Smooth muscle cell (in vitro differentiated cells): ENCODE data around the gene KCNIP1. TPM values are rescaled to one million over a fixed set of nuclear protein-coding genes. Genes with fewer than 3 reads are reported as not detected.

Experiments
- DNase-seq: peaks from one replicate; lab custom pipeline; 2025; ENCODE audit not compliant: unreplicated experiment; lab: John Stamatoyannopoulos, UW
- H2AFZ ChIP-seq: fragments of 200-600 bp; sonication (generic); 2 replicates; pipeline ENCODE4 v1.6.0; 2016; ENCODE audit warnings: antibody characterized with exemption, low read depth, mild to moderate bottlenecking
- H3F3A ChIP-seq: fragments of 200-600 bp; sonication (generic); 2 replicates; pipeline ENCODE4 v1.6.0; 2017; ENCODE audit warnings: antibody characterized with exemption, low read depth
- H3K27ac ChIP-seq: fragments of 200-600 bp; sonication (generic); 2 replicates; pipeline ENCODE4 v1.5.1; 2016; ENCODE audit warnings: low read depth, mild to moderate bottlenecking
- H3K27me3 ChIP-seq: fragments of 200-600 bp; sonication (generic); 2 replicates; pipeline ENCODE4 v1.6.1; 2016; ENCODE audit warnings: low read depth, mild to moderate bottlenecking
- H3K36me3 ChIP-seq: fragments of 200-600 bp; sonication (generic); 2 replicates; pipeline ENCODE4 v1.5.1; 2016; ENCODE audit warnings: low read depth
- H3K4me1 ChIP-seq: fragments of 200-600 bp; sonication (generic); 2 replicates; pipeline ENCODE4 v1.5.1; 2016; ENCODE audit warnings: low read depth
- H3K4me2 ChIP-seq: fragments of 200-600 bp; sonication (generic); 2 replicates; pipeline ENCODE4 v1.6.0; 2016; ENCODE audit warnings: mild to moderate bottlenecking
- H3K4me3 ChIP-seq: fragments of 200-600 bp; sonication (generic); 2 replicates; pipeline ENCODE4 v1.5.1; 2016; ENCODE audit warnings: mild to moderate bottlenecking
- H3K79me2 ChIP-seq: fragments of 200-600 bp; sonication (generic); 2 replicates; pipeline ENCODE4 v1.6.0; 2016; ENCODE audit warnings: low read depth, mild to moderate bottlenecking
- H3K9ac ChIP-seq: fragments of 200-600 bp; sonication (generic); 2 replicates; pipeline ENCODE4 v1.6.0; 2016; ENCODE audit warnings: low read depth
- H3K9me3 ChIP-seq: fragments of 200-600 bp; sonication (generic); replicated peaks from 2 replicates; pipeline ENCODE4 v1.5.1; 2016; ENCODE audit warnings: low read depth
- H4K20me1 ChIP-seq: fragments of 200-600 bp; sonication (generic); 2 replicates; pipeline ENCODE4 v1.6.0; 2016; ENCODE audit warnings: low read depth
- CTCF ChIP-seq: fragments of 200-600 bp; sonication (generic); IDR thresholded peaks from 2 replicates; pipeline ENCODE4 v1.5.1; 2017; ENCODE audit warnings: borderline replicate concordance, mild to moderate bottlenecking, antibody characterized with exemption; ENCODE audit not compliant: insufficient read depth, poor library complexity, severe bottlenecking
- WGBS: methylation state at CpG from one replicate; pipeline ENCODE4 v1.1.7; 2016; ENCODE audit warnings: low lambda C conversion rate; 5-methylcytosine and 5-hydroxymethylcytosine counted together
- polyA plus RNA-seq: library from polyadenylated mRNA; unstranded; fragments of >200 nt; fragmentation: Nextera tagmentation; extraction: Ambion mirVana; gene quantifications from 2 replicates; pipeline ENCODE4 v1.2.1, GENCODE V29; 2016
- total RNA-seq: library from RNA; depleted of rRNA; stranded (reverse); fragments of >200 nt; gene quantifications from 2 replicates; pipeline ENCODE4 v1.2.3, GENCODE V29; 2014

KCNIP1 gene
- total and polyA plus RNA-seq, 2 experiments from 2014 or later, result 0.50 TPM; not detected in 1

GRCh38 chr5:170697031-170697430 lies 193.2 kb downstream of the KCNIP1 start:
- Histone ChIP-seq H3K4me2 (no peak overlapping the region), H2AFZ (no peak overlapping the region), H3K27ac (no peak overlapping the region), H3K27me3 (peaks cover 48% of the 10 kb centered on the region), H3K4me1 (no peaks in the 10 kb centered on the region), H3K9ac (no peak overlapping the region), H3K9me3 (no peaks in the 10 kb centered on the region), H3F3A (no peaks in the 10 kb centered on the region), H3K36me3 (no peaks in the 10 kb centered on the region), H3K4me3 (no peak overlapping the region), H4K20me1 (no peaks in the 10 kb centered on the region), H3K79me2 (no peaks in the 10 kb centered on the region)
- no peak for DNase-seq
- WGBS, result 76% methylated on average over 2 of the region's 2 CpGs
- no peak for TF ChIP-seq CTCF

GRCh38 chr5:170700503-170700902 lies 196.7 kb downstream of the KCNIP1 start:
- H4K20me1 ChIP-seq, result no peaks in the 10 kb centered on the region
- no peak for DNase-seq
- peaks cover 20% of the 10 kb centered on the region for H3K27me3 ChIP-seq
- H3K9ac ChIP-seq, result no peak overlapping the region
- TF ChIP-seq CTCF, result no peak
- WGBS, result 93% methylated on average over 5 of the region's 5 CpGs
- H3K36me3 ChIP-seq, result no peaks in the 10 kb centered on the region
- H2AFZ ChIP-seq, result no peak overlapping the region
- H3K4me2 ChIP-seq, result no peak overlapping the region
- no peaks in the 10 kb centered on the region for H3K79me2 ChIP-seq
- no peaks in the 10 kb centered on the region for H3F3A ChIP-seq
- no peaks in the 10 kb centered on the region for H3K4me1 ChIP-seq
- no peaks in the 10 kb centered on the region for H3K9me3 ChIP-seq
- H3K4me3 ChIP-seq, result no peak overlapping the region
- H3K27ac ChIP-seq, result no peak overlapping the region

GRCh38 chr5:170701334-170701733 lies 197.5 kb downstream of the KCNIP1 start:
- no peak overlapping the region for H3K4me3 ChIP-seq
- H4K20me1 ChIP-seq, result no peaks in the 10 kb centered on the region
- peaks cover 21% of the 10 kb centered on the region for H3K27me3 ChIP-seq
- no peak overlapping the region for H3K9ac ChIP-seq
- H2AFZ ChIP-seq, result no peak overlapping the region
- H3K4me2 ChIP-seq, result no peak overlapping the region
- no peak for DNase-seq
- H3F3A ChIP-seq, result no peaks in the 10 kb centered on the region
- H3K4me1 ChIP-seq, result no peaks in the 10 kb centered on the region
- H3K79me2 ChIP-seq, result no peaks in the 10 kb centered on the region
- H3K9me3 ChIP-seq, result no peaks in the 10 kb centered on the region
- no peak for TF ChIP-seq CTCF
- no peak overlapping the region for H3K27ac ChIP-seq
- H3K36me3 ChIP-seq, result no peaks in the 10 kb centered on the region
- 72% methylated on average over 6 of the region's 6 CpGs for WGBS

- Histone ChIP-seq H3K36me3 (no peaks in the 10 kb centered on the region), H3K79me2 (no peaks in the 10 kb centered on the region), H3K27me3 (peaks cover 22% of the 10 kb centered on the region), H3K9ac (no peak overlapping the region), H3K4me2 (no peak overlapping the region), H4K20me1 (no peaks in the 10 kb centered on the region), H3K4me1 (no peaks in the 10 kb centered on the region), H3K9me3 (no peaks in the 10 kb centered on the region), H3K4me3 (no peak overlapping the region), H2AFZ (no peak overlapping the region), H3F3A (no peaks in the 10 kb centered on the region), H3K27ac (no peak overlapping the region)
- DNase-seq, result no peak
- WGBS, result 78% methylated on average over 8 of the region's 8 CpGs
- no peak for TF ChIP-seq CTCF
Observed at GRCh38 chr5:170704417-170705192, 200.8 kb downstream of the KCNIP1 start.
